Tibial nerve (tissue), 4 donors: Measurements from ENCODE around the gene AMOTL1. TPM values are rescaled to one million over a fixed set of nuclear protein-coding genes. Genes with fewer than 3 reads are reported as not detected.

Source experiments
- DNase-seq, 2 donors: peaks; one replicate each; pipeline ENCODE4 v3.0.0-alpha.2; 2019; ENCODE audit warnings: low spot score in 2 of 2
- H3K27ac ChIP-seq, 4 donors: fragments of 200-600 bp; sonication (generic) in 3 of 4; one replicate each; pipeline ENCODE4 v1.5.1; 2017 to 2019; ENCODE audit warnings: mild to moderate bottlenecking in 1 of 4
- H3K27me3 ChIP-seq, 2 donors: fragments of 200-600 bp; sonication (generic) in 1 of 2; one replicate each; pipeline versions ENCODE4 v1.5.1 to v1.6.0; 2017 to 2019
- H3K36me3 ChIP-seq, 3 donors: fragments of 200-600 bp; sonication (generic); one replicate each; pipeline ENCODE4 v1.5.1; 2018 to 2019
- H3K4me1 ChIP-seq, 4 donors: fragments of 200-600 bp; sonication (generic) in 3 of 4; one replicate each; pipeline ENCODE4 v1.5.1; 2017 to 2019
- H3K4me3 ChIP-seq, 4 donors: fragments of 200-600 bp; sonication (generic) in 3 of 4; one replicate each; pipeline ENCODE4 v1.5.1; 2017 to 2019; ENCODE audit warnings: mild to moderate bottlenecking in 1 of 4, moderate library complexity in 1 of 4
- H3K9me3 ChIP-seq, 4 donors: fragments of 200-600 bp; sonication (generic) in 3 of 4; one replicate each; pipeline ENCODE4 v1.5.1; 2017 to 2019
- CTCF ChIP-seq, 5 experiments: fragments of 200-600 bp in 3 of 5; fragments of 450-650 bp in 2 of 5; sonication (generic) in 3 of 5; IDR thresholded peaks; one replicate each; pipeline ENCODE4 v1.5.1; 2016 to 2019; ENCODE audit warnings: antibody characterized with exemption in 5 of 5, mild to moderate bottlenecking in 3 of 5, moderate library complexity in 2 of 5
- EP300 ChIP-seq, 2 donors: sonication (generic); formaldehyde crosslinking; IDR thresholded peaks; one replicate each; pipeline ENCODE4 v1.6.1; 2017; ENCODE audit warnings: antibody characterized with exemption in 2 of 2, mild to moderate bottlenecking in 1 of 2
- POLR2A ChIP-seq, 2 donors: fragments of 450-650 bp; IDR thresholded peaks; one replicate each; pipeline ENCODE4 v1.6.1; 2017; ENCODE audit warnings: antibody characterized with exemption in 2 of 2, mild to moderate bottlenecking in 2 of 2, moderate library complexity in 2 of 2
- WGBS, 2 donors: methylation state at CpG; one replicate each; pipeline ENCODE4 v1.1.5; 2018; 5-methylcytosine and 5-hydroxymethylcytosine counted together
- total RNA-seq, 4 donors: library from RNA; depleted of rRNA; stranded (reverse); fragments of >200 nt; gene quantifications; one replicate each; pipeline ENCODE4 v1.1.0, GENCODE V29; 2016

The AMOTL1 gene
- total RNA-seq, 4 donors from 2014 or later: 46.5 to 58.0 (median 51.9) TPM

GRCh38 chr11:94922321-94923003 is 154.3 kb downstream of the AMOTL1 start:
- no peaks in the 10 kb centered on the region for H3K36me3 ChIP-seq
- DNase-seq: no peak
- TF ChIP-seq POLR2A (IDR thresholded peaks at IDR 0.05) (no peak), CTCF (IDR thresholded peaks at IDR 0.05) (no peak), EP300 (IDR thresholded peaks at IDR 0.05) (no peak)
- H3K4me1 ChIP-seq: peaks cover 0 to 27% (median 14%) of the 10 kb centered on the region in 4 donors
- WGBS, 2 donors: 85% methylated on average over 5 of the region's 5 CpGs
- no peaks in the 10 kb centered on the region for H3K9me3 ChIP-seq
- no peak overlapping the region for H3K27ac ChIP-seq
- H3K27me3 ChIP-seq: no peaks in the 10 kb centered on the region
- H3K4me3 ChIP-seq: no peak overlapping the region

- H3K27ac ChIP-seq: no peak overlapping the region
- H3K4me1 ChIP-seq: peaks cover 0 to 32% (median 20%) of the 10 kb centered on the region in 4 donors
- no peaks in the 10 kb centered on the region for H3K27me3 ChIP-seq
- H3K36me3 ChIP-seq: no peaks in the 10 kb centered on the region
- H3K4me3 ChIP-seq: no peak overlapping the region
- no peak for DNase-seq
- TF ChIP-seq EP300 (IDR thresholded peaks at IDR 0.05) (no peak), POLR2A (IDR thresholded peaks at IDR 0.05) (no peak), CTCF (IDR thresholded peaks at IDR 0.05) (no peak)
- H3K9me3 ChIP-seq: no peaks in the 10 kb centered on the region
- 100% methylated on average over 2 of the region's 2 CpGs for WGBS, 2 donors
Observed at GRCh38 chr11:94923004-94923334, 154.8 kb downstream of the AMOTL1 start.

GRCh38 chr11:94924171-94924572 is 156.0 kb downstream of the AMOTL1 start:
- no peak overlapping the region for H3K4me3 ChIP-seq
- TF ChIP-seq EP300 (IDR thresholded peaks at IDR 0.05): no peak
- no peak for TF ChIP-seq POLR2A (IDR thresholded peaks at IDR 0.05)
- TF ChIP-seq CTCF (IDR thresholded peaks at IDR 0.05): no peak
- WGBS, 2 donors: 54 to 58% methylated on average over 6 of the region's 6 CpGs
- H3K36me3 ChIP-seq: no peaks in the 10 kb centered on the region
- H3K27me3 ChIP-seq: no peaks in the 10 kb centered on the region
- H3K27ac ChIP-seq: no peak overlapping the region
- no peak for DNase-seq
- peaks cover 0 to 41% (median 23%) of the 10 kb centered on the region in 4 donors for H3K4me1 ChIP-seq
- H3K9me3 ChIP-seq: no peaks in the 10 kb centered on the region

DNA sequence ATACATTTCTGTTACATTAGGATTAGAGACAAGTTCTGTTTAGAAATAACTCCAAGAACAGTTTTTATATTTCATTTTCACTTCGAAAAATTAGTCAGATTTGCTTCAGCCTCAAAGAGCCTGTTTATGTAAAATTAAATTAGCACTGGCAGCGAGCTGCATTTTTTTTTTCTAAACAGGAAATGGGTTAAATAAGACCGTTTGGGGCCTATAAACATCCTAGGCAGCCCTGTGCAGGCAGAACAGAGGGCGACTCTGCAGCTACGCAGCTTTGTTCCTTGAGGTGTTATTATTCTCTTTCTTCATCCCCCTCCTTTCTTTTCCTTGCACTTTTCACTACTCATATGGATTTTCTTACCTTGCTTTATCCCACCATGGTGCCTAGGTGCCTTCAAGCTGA is 156.5 kb downstream of the AMOTL1 start:
- TF ChIP-seq EP300 (IDR thresholded peaks at IDR 0.05): no peak
- no peak for TF ChIP-seq CTCF (IDR thresholded peaks at IDR 0.05)
- TF ChIP-seq POLR2A (IDR thresholded peaks at IDR 0.05): no peak
- WGBS, 2 donors: 52 to 66% methylated on average over 5 of the region's 5 CpGs
- no peaks in the 10 kb centered on the region for H3K9me3 ChIP-seq
- H3K27me3 ChIP-seq: no peaks in the 10 kb centered on the region
- H3K36me3 ChIP-seq: no peaks in the 10 kb centered on the region
- no peak overlapping the region for H3K4me3 ChIP-seq
- peaks cover 0 to 41% (median 23%) of the 10 kb centered on the region in 4 donors for H3K4me1 ChIP-seq
- DNase-seq: no peak
- peak overlapping the region in 1 of 4 donors; percentile 30 for H3K27ac ChIP-seq

- H3K36me3 ChIP-seq: no peaks in the 10 kb centered on the region
- no peak overlapping the region for H3K4me3 ChIP-seq
- H3K9me3 ChIP-seq: no peaks in the 10 kb centered on the region
- peak overlapping the region in 3 of 4 donors; percentile 28 to 79 (median 77) for H3K27ac ChIP-seq
- H3K27me3 ChIP-seq: no peaks in the 10 kb centered on the region
- no peak for DNase-seq
- H3K4me1 ChIP-seq: peaks cover 0 to 41% (median 23%) of the 10 kb centered on the region in 4 donors
- TF ChIP-seq EP300 (IDR thresholded peaks at IDR 0.05): no peak
- no peak for TF ChIP-seq CTCF (IDR thresholded peaks at IDR 0.05)
- TF ChIP-seq POLR2A (IDR thresholded peaks at IDR 0.05): no peak
- 61 to 67% methylated on average over 7 of the region's 7 CpGs for whole genome bisulfite sequencing, 2 donors
Observed at GRCh38 chr11:94925422-94926270, 157.5 kb downstream of the AMOTL1 start.
